Measurements from ENCODE around the gene RHOBTB1. TPM values are rescaled to one million over a fixed set of nuclear protein-coding genes. Genes with fewer than 3 reads are reported as not detected.

Gene RHOBTB1
- total RNA-seq, 1 experiment from 2014 or later, result 2.5 TPM

GRCh38 chr10:60960031-60960430 lies 16.0 kb upstream of the RHOBTB1 start:
- H3K4ac ChIP-seq (ENCODE audit: low read depth, low read length), result no peak overlapping the region
- peaks cover 2% of the 10 kb centered on the region; the same call in 1 of the 2 replicates for H3K4me1 ChIP-seq (ENCODE audit: insufficient read depth, low read length)
- H4K20me1 ChIP-seq (ENCODE audit: control insufficient read depth, insufficient read depth, insufficient read length), result no peaks in the 10 kb centered on the region
- no peak overlapping the region for H2AFZ ChIP-seq (ENCODE audit: low read length)
- H3K14ac ChIP-seq (ENCODE audit: insufficient read depth, low read length), result no peak overlapping the region
- no peaks in the 10 kb centered on the region for H3K23me2 ChIP-seq (ENCODE audit: insufficient read length, low read depth, low read length, poor library complexity, severe bottlenecking)
- H3K9me3 ChIP-seq (ENCODE audit: control insufficient read depth, low read depth, low read length), result no peaks in the 10 kb centered on the region
- no peak overlapping the region for H4K5ac ChIP-seq (ENCODE audit: insufficient read length, low read depth, low read length)
- no peak overlapping the region for H2BK12ac ChIP-seq (ENCODE audit: insufficient read length, low read depth, low read length)
- H2BK5ac ChIP-seq (ENCODE audit: insufficient read length, low read length), result no peak overlapping the region
- H2BK120ac ChIP-seq (ENCODE audit: low read depth, low read length, poor library complexity, severe bottlenecking), result no peak overlapping the region
- Mint-ChIP-seq H3K36me3 (ENCODE audit: insufficient read depth in 1 of 3, low read depth in 3 of 3) (no peaks in the 10 kb centered on the region), H3K27me3 (ENCODE audit: low read depth) (no peaks in the 10 kb centered on the region), H3K27ac (no peak overlapping the region), H3K4me3 (no peak overlapping the region), H3K9me3 (no peaks in the 10 kb centered on the region), H3K4me1 (peaks cover 10 to 11% of the 10 kb centered on the region in 2 experiments)
- no peak overlapping the region for H2BK20ac ChIP-seq (ENCODE audit: low read depth, low read length, poor library complexity, severe bottlenecking)
- no peak overlapping the region for H3T11ph ChIP-seq (ENCODE audit: low read length)
- no peak for TF ChIP-seq CTCF (conservative IDR thresholded peaks at IDR 0.05)
- H4K8ac ChIP-seq (replicated peaks; ENCODE audit: insufficient read length, low read depth, low read length), result no peak overlapping the region
- no peak overlapping the region for H3K27ac ChIP-seq (ENCODE audit: insufficient read length, low read depth, low read length)
- no peaks in the 10 kb centered on the region for H3K79me2 ChIP-seq (ENCODE audit: insufficient read depth, low read length)
- H3K79me1 ChIP-seq (ENCODE audit: insufficient read depth, low read depth, low read length, poor library complexity, severe bottlenecking), result no peaks in the 10 kb centered on the region
- H3K27me3 ChIP-seq (ENCODE audit: insufficient read depth, low read length), result no peaks in the 10 kb centered on the region
- WGBS (ENCODE audit: extremely low coverage, insufficient read length, low lambda C conversion rate), result no CpG with 5 or more reads among the region's 3 CpGs
- H4K91ac ChIP-seq (ENCODE audit: insufficient read length, low read depth, low read length), result no peak overlapping the region
- no peak overlapping the region for H3K9ac ChIP-seq (ENCODE audit: extremely low read depth, insufficient read length, low read length)
- no peak overlapping the region for H2BK15ac ChIP-seq (ENCODE audit: low read depth, low read length)
- H3K23ac ChIP-seq (ENCODE audit: insufficient read length, low read depth, low read length), result no peak overlapping the region
- H3K56ac ChIP-seq (ENCODE audit: insufficient read length, low read depth, low read length), result no peak overlapping the region
- DNase-seq, result no peak
- no peak overlapping the region for H3K4me2 ChIP-seq (ENCODE audit: insufficient read depth, insufficient read length, low read length)
- no peak overlapping the region for H3K18ac ChIP-seq (ENCODE audit: insufficient read length, low read depth, low read length)
- no peak overlapping the region for H2AK5ac ChIP-seq (ENCODE audit: insufficient read length, low read length)

Data from H9 (cell line).